Renal cortex interstitium (tissue), 11 donors: ENCODE measurements around the gene TACC3. TPM values are rescaled to one million over a fixed set of nuclear protein-coding genes. Genes with fewer than 3 reads are reported as not detected.
"Not testable (repeated sequence)": the region's sequence is repeated elsewhere in the genome, so short reads cannot be mapped to it uniquely, and the experiment has no call there.

Experiments
- DNase-seq, 11 donors: peaks; one replicate each; pipeline ENCODE4 v3.0.0-alpha.2; 2013; ENCODE audit warnings: low read depth in 9 of 11, low spot score in 4 of 11; ENCODE audit errors: extremely low read depth in 1 of 11
- polyA plus RNA-seq, 3 donors: library from polyadenylated mRNA; unstranded; fragments of 120-200 nt; gene quantifications; one replicate each; pipeline ENCODE4 v1.2.1, GENCODE V29; 2013; ENCODE audit not compliant: insufficient read length in 3 of 3

Gene TACC3
- polyA plus RNA-seq, 3 donors: 40.0 to 56.0 (median 50.8) TPM

DNA sequence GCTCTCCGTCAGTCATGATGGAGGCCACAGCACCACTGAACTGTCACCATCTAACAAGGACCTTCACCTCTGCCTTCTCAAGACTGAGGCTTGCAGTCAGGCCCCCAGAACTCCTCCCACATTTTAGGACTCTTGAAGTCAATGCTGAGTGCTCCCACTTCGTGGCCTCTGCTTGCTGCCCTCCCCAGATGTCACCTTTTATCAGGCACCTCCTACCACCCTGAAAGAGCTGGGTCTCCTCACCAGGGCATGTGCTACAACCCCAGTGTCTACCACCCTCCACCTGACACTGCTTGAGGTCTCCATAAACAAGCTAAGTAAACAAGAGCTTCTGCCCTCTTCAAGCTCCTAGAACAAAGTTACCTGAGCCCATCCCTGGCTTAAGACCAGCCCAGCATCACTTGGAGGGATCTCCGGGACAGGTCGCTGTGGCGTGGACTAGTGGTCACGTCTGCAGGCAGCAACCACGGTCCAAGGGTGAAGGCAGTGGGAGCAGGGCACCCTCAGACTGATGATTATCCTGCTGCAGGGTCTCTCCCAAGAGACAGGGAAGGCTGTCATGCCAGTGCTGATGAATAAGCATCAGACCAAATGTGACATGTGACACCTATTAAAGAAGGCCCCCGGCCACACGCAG is 29.5 kb upstream of the TACC3 start:
- DNase-seq: no peak

DNA sequence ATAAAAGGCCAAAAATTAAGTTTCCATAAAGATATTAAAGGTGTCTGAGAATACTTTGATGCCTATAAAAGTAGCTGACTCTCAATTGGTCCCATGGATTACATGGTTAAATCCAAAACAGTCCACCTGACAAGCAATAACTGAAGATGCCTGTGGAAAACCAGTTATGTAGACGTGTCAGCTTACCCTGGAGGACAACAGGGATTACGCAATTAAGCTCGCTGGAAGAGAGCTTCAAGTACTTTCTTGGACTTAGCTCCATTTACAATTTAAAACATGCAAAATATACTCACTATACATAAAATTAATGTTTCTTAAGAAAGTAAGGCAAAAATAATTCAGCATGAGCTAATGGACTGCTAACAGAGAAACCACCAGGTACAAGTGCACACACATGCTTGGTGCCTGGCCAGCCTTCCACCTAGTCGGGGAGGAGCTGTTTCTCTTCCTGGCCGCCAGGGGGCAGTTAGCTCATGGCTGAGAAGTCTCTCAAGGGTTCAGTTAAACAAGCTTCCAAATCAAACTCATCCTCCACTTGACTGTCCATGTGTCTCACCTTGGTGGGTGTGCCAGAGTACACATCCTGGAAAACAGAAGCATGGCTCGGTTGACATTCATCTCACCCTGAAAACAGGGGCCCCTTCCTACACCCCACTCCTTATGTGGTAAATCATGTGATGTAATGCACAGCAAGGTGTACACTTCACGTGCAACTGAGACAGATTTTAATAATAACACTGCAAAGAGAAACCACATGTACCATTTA is 28.0 kb upstream of the TACC3 start:
- DNase-seq: peak in 4 of 11 donors; percentile 52 to 68 (median 60)

DNA sequence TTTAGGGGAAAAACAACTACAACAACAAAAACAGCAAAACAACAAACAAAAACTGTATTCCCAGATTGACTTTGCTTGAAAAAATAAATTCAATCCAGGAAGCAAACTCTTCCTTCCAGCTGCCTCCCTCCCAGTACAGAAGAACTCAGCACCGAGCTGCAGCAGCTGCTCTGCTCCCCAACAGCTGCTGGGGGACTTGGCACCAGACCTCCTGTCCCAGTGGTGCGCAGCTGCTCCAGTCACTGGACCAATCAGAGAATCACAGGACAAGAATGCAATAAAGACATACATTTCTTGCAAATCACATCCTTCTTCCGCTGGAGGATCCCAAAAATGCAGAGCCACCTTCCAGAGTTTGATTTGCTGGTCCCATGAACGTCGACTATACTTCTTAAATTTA is 25.4 kb upstream of the TACC3 start:
- DNase-seq: no peak

- not testable (repeated sequence) for DNase-seq
Observed at GRCh38 chr4:1701671-1702070, 19.6 kb upstream of the TACC3 start.

DNA sequence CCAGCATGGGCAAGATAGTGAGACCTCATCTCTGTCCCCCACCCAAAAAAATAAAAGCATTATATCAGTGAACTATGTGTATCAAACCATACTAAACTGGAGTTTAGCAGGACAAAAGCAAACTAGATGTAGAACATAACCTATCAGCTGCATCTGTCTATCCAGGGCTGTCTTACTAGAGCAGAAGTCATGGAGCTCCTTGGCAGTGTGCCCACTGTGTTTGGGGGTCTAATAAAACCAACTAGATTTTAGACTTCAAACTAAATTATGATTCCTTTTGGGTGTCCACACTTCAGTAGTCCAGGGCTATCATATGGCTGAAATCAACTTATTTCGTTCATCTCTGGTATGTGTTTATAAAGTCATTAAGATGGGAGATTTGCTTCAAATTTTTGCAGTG is 17.5 kb upstream of the TACC3 start:
- no peak for DNase-seq

DNA sequence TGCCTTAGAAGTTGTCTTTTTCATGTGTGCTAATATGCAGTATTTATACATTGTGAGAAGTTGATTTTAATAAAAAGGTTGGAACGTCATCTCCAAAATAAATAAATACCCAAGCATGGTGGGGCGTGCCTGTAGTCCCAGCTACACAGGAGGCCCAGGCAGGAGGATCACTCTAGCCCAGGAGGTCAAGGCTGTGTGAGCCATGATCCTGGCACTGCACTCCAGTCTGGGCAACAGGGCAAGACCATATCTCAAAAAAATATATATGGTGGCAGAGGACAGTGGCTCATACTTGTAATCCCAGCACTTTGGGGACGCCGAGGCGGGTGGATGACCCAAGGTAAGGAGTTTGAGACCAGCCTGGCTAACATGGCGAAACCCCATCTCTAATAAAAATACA is 15.6 kb upstream of the TACC3 start:
- no peak for DNase-seq

GRCh38 chr4:1706358-1706757 is 15.0 kb upstream of the TACC3 start:
- no peak for DNase-seq

- DNase-seq: no peak
Observed at GRCh38 chr4:1708581-1708980, 12.7 kb upstream of the TACC3 start.

DNA sequence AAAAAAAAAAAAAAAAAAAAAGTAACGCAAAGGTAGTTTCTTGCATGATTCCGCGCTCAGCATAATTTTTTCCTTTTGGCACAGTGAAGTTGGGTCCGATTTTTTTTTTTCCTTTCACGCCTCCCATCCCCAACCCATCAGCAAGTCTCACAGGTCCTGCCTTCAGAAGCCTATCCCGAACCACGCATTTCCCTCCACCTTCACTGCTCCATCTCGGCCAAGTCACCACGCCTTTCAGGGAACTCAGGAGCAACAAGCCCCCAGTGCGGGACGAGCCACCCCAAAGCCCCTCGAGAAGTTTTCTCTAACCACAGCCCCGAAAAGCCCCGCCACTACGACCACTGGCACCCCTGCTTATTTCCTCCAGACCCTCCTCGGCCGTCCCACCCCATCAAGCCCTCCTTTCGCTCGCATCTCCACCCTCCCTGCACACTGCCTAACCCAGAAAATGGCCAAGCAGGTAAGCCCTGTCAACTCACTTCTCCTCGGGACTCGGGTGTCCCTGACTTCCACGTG is 10.2 kb upstream of the TACC3 start:
- DNase-seq: no peak

DNA sequence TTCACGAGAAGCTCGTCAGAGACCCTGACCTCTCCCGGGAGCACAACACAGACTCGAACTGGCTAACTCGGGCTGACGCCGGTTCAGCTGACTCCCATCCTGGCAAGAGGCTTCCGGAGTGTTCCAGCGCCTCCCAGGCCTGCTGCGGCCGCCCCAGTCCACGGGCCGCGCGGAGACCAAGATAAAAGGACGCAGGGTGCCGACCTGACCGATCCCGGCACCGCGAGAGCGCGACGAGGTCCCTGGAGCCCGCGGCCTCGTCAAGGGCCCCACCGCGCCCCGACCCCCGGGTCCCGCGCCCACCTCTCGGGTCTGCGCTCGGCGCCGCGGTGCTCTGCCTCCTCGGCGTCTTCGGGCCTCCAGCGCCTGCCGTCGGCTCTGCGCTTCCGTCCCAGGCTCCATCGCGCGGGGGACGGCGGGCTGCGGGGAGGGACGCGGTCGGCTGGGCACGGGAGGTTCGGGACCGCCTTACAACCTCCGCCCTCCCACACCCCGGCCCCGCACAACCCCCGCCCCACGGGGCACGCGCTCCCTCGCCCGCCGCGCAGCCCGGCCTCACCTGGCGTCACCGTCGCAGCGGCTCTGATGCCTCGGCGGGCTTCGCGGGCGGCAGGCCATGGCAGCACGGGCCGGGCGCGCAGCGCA is 9.6 kb upstream of the TACC3 start:
- DNase-seq: no peak

DNA sequence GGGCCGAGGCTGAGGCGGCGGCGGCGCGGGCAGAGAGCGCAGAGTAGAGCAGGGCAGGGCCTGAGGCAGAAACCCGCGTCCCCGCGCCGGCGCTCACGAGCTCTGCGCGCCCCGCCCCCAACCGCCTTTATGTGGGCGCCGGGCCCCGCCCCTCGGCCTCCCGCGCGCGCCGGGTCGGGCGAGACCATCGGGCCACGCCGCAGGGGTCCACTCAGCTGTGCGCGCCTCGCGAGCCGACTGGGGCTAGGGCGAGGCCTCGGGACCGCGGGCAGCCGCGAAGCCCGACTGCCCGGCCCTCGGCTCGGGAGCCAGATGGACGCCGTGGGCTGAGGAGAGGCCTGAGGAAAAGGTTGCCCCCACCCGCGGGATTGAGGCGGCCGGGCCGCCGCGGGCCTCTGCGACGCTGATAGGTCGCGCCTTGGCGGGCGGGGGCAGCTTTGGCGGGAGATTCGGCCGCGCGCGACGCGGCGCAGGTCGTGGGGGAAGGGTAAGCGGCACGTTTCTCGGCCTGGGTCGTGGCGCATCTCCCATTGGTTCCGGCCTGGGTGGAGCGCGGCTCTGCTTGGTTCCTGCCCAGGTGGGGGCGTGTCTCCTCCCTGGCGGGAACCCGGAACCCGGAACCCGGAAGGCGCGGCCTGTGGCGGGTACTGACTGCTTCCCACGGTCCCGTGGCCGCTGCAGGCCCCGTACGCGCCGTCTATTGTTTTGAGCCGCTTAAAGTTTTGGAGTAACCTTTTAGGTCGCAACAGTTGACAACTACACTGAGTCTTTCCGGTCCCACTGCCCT is 8.9 kb upstream of the TACC3 start, which contains the start of gene SLBP:
Gene SLBP (minus strand): TSS at position 104 of the 787 bp plus-strand sequence. CDS start 131 bp downstream, outside the sequence.
- DNase-seq: peak; percentile 68 to 90 (median 85)

- no peak for DNase-seq
Observed at GRCh38 chr4:1713003-1713851, 8.1 kb upstream of the TACC3 start.

DNA sequence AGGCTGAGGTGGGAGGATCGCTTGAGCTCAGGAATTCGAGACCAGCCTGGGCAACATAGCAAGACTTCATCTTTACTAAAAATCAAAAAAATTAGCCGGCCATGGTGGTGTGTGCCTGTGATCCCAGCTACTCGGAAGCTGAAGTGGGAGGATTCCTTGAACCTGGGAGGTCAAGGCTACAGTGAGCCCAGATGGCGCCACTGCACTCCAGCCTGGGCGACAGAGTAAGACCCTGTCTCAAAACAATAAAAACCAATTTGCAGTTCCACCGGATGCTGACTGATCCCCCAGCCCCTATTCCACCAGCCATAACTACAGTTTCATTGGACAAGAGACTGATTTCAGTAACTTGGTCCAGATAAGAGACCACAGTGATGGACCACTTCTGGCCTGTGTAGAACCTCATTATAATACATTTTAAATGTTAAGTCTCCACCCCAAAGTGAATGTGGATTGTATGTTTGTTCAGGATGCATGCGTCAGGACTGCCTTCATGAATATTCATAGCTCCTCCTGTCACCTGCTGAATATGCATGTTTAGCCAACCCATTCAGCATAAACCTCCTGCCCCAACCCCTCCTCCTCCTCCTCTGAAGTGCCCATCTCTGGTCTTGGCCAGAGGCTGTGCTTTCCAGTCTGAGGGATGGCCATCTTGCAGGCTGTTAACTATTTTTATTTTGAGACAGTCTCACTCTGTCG is 6.9 kb upstream of the TACC3 start:
- no peak for DNase-seq

- DNase-seq: no peak
Observed at GRCh38 chr4:1715002-1715758, 6.1 kb upstream of the TACC3 start.

GRCh38 chr4:1716065-1716945 is 5.0 kb upstream of the TACC3 start:
- no peak for DNase-seq
